Measurements from ENCODE around the gene ZC3HAV1L.
A peak's percentile ranks its signal among the peaks of the same experiment; 100 is the strongest.

Gene ZC3HAV1L

GRCh38 chr7:139043823-139044812 is 8.3 kb upstream of the ZC3HAV1L start:
- Mint-ChIP-seq H3K4me3 (no peak overlapping the region), H3K27me3 (ENCODE audit: low read depth) (peaks cover 8% of the 10 kb centered on the region), H3K4me1 (no peaks in the 10 kb centered on the region), H3K27ac (no peak overlapping the region), H3K36me3 (ENCODE audit: low read depth) (no peaks in the 10 kb centered on the region), H3K9me3 (no peaks in the 10 kb centered on the region)
- no peak for TF ChIP-seq CTCF (IDR thresholded peaks at IDR 0.05; ENCODE audit: unreplicated experiment in 3 of 3)

- no peaks in the 10 kb centered on the region for H3K9me3 Mint-ChIP-seq
- peaks cover 8% of the 10 kb centered on the region for H3K27me3 Mint-ChIP-seq (ENCODE audit: low read depth)
- no peak for TF ChIP-seq CTCF (IDR thresholded peaks at IDR 0.05; ENCODE audit: unreplicated experiment in 3 of 3)
- H3K4me1 Mint-ChIP-seq: no peaks in the 10 kb centered on the region
- H3K4me3 Mint-ChIP-seq: no peak overlapping the region
- H3K27ac Mint-ChIP-seq: no peak overlapping the region
- no peaks in the 10 kb centered on the region for H3K36me3 Mint-ChIP-seq (ENCODE audit: low read depth)
Observed at GRCh38 chr7:139041378-139042085, 5.7 kb upstream of the ZC3HAV1L start.

- no peaks in the 10 kb centered on the region for H3K36me3 Mint-ChIP-seq (ENCODE audit: low read depth)
- H3K9me3 Mint-ChIP-seq: peaks cover 2% of the 10 kb centered on the region
- no peak overlapping the region for H3K27ac Mint-ChIP-seq
- no peak overlapping the region for H3K4me3 Mint-ChIP-seq
- H3K4me1 Mint-ChIP-seq: no peaks in the 10 kb centered on the region
- no peak for TF ChIP-seq CTCF (IDR thresholded peaks at IDR 0.05; ENCODE audit: unreplicated experiment in 3 of 3)
- H3K27me3 Mint-ChIP-seq (ENCODE audit: low read depth): peaks cover 8% of the 10 kb centered on the region
Observed at GRCh38 chr7:139038691-139039090, 2.8 kb upstream of the ZC3HAV1L start.

- TF ChIP-seq CTCF (IDR thresholded peaks at IDR 0.05; ENCODE audit: unreplicated experiment in 3 of 3): no peak
- Mint-ChIP-seq H3K4me3 (no peak overlapping the region), H3K27me3 (ENCODE audit: low read depth) (peaks cover 8% of the 10 kb centered on the region), H3K9me3 (peaks cover 5% of the 10 kb centered on the region), H3K4me1 (no peaks in the 10 kb centered on the region), H3K27ac (no peak overlapping the region), H3K36me3 (ENCODE audit: low read depth) (no peaks in the 10 kb centered on the region)
Observed at GRCh38 chr7:139036901-139037300, 1.1 kb upstream of the ZC3HAV1L start.

GRCh38 chr7:139034855-139035585 is 822 bp downstream of the ZC3HAV1L start:
- Mint-ChIP-seq H3K9me3 (peaks cover 5% of the 10 kb centered on the region), H3K27me3 (ENCODE audit: low read depth) (peaks cover 1% of the 10 kb centered on the region), H3K36me3 (ENCODE audit: low read depth) (no peaks in the 10 kb centered on the region), H3K4me3 (peak overlapping the region in 1 of 3 experiments; percentile 23), H3K4me1 (no peaks in the 10 kb centered on the region), H3K27ac (no peak overlapping the region)
- no peak for TF ChIP-seq CTCF (IDR thresholded peaks at IDR 0.05; ENCODE audit: unreplicated experiment in 3 of 3)
